HG02943 (cell line): Measurements from ENCODE around the gene SERPINB7.
"Not testable (repeated sequence)": the region's sequence is repeated elsewhere in the genome, so short reads cannot be mapped to it uniquely, and the experiment has no call there.

ENCODE experiments used
- ATAC-seq: cut with Tn5 transposase; IDR thresholded peaks from one replicate; pipeline ENCODE4 v1.9.1; 2021; ENCODE audit warnings: mild to moderate bottlenecking, low read depth, moderate library complexity; ENCODE audit not compliant: unreplicated experiment

SERPINB7 gene, protein sequence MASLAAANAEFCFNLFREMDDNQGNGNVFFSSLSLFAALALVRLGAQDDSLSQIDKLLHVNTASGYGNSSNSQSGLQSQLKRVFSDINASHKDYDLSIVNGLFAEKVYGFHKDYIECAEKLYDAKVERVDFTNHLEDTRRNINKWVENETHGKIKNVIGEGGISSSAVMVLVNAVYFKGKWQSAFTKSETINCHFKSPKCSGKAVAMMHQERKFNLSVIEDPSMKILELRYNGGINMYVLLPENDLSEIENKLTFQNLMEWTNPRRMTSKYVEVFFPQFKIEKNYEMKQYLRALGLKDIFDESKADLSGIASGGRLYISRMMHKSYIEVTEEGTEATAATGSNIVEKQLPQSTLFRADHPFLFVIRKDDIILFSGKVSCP

DNA sequence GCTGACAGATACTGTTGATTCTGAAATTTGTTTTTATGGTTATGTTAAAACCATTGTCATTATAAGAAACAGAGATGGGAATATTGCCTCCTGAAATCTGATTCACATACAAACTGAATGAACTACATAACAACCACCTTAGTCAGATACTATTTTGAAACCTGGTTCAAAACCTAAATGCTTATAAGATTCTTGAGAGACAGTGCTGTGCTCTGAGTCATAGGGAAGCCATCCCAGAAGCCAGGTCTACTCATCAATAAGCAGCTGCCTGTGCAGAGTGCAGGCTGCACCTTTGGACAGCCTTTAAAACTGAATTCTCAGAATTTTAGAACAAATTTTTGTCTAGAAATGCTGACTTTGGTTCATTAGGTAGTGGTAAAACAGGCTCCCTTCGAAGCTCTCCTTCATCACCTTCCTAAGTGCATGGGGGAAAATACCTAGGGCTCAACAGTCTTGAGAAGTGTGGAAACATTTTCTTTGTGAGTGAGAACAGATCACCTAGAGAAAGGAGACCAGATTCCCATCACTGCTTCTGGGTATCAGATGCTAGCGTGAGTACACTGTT, at the start of gene SERPINB7:
Gene SERPINB7 (plus strand): TSS at position 253 of the 565 bp plus-strand sequence. CDS start 6,955 bp downstream, outside the sequence.
- no peak for ATAC-seq

DNA sequence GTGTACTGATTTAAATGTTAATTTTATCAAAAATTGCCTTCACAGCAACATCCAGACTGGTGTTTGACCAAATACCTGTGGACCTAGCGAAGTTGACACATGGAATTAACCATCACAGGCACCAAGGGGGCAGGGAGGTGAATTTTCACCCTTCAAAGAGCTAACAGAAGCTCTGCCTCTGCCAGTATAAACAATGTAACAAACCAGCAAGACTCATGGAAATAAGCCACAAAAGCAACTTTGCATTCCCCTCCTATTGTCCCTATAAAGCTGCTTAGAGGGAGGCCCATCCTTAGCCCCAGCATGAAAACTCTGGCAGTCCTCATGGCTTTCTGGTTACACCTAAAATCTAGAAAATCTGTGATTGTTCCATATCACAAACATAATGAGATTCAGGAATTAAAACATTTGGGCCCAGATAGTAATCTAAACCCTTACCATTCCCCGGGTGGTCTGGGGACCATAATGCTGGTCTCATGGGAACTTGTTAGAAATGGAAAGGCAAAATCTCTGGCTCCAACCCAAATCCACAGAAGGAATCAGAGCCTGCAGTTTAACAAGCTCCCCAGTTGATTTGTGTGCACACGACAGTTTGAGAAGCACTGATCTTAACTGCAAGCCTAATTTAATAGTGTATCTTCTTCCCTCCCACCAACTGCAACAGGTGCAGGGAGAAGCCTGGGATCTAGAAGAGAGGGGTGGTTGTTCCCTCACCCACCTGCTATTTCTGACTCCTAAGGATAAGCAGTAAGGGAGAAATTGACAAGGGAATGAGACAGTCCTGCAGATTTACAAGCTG, 49.3 kb upstream of the SERPINB7 start:
- ATAC-seq: no peak

DNA sequence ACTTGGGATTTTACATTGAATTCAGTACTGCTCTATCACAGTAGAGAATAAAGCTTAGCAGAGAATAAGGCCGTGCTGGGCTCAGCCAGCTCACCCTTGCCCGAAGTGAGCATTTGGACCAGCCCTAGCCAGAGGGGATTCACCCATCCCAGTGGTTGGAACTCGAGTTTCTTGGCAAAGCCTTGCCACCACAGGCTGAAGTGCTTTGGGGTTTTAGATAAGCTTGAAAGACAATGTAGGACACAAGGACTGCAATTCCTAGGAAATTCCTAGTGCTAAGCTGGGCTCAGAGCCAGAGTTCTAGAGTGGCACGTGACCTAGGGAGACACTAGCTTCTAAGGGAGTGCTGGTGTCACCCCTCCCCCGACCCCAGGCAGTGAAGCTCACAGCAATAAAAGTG, 44.4 kb upstream of the SERPINB7 start:
- ATAC-seq: no peak

DNA sequence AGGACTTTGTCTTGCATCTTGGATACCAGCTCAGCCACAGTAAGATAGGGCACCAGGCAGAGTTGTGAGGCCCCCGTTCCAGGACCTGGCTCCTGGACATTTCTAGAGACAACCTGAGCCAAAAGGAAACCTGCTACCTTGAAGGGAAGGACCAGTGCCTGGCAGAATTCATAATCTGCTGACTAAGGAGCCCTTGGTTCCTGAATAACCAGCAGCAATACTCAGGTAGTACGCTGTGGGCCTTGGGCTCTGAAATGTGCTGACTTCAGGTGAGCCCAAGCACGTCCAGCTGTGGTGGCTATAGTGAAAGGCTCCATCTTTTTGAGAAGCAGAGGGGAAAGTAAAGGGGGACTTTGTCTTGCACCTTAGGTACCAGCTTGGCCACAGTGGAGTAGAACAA, 44.0 kb upstream of the SERPINB7 start:
- no peak for ATAC-seq

DNA sequence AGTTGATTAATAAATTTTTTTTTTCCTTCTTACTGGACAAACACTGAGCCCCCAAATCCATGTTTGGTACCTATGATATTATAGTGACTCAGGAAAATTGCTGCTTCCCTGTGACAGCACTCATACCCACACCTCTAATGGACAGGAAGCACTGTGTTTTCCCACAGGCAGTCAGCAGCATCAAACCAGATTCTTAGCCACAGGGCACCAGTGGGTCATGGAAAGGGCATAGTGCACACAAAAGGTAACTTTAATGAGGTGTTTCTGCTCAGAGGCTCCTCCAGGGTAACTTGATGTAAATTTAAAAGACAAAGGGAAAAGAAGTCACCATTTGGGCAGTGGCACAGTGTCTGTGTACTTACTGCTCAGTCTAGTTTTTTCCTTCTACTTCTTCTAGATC, 38.3 kb upstream of the SERPINB7 start:
- ATAC-seq: no peak

DNA sequence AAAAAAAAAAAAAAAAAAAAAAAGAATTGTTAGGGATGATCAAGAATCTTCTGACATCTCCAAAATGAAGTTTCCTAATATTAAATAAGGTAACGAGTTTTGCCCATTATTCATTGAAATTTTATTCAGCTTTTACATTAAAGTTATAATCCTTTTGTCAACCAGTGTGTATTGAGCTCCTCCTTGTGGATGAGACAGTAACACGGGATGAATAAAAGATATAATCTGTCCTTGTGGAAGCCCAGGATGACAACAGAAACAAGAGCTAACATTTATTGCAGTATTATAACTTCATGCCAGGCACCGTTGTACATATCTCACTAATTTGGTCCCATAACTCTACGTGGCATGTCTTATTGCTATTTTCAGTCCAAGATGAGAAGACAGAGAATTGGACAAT, 33.4 kb upstream of the SERPINB7 start:
- no peak for ATAC-seq

DNA sequence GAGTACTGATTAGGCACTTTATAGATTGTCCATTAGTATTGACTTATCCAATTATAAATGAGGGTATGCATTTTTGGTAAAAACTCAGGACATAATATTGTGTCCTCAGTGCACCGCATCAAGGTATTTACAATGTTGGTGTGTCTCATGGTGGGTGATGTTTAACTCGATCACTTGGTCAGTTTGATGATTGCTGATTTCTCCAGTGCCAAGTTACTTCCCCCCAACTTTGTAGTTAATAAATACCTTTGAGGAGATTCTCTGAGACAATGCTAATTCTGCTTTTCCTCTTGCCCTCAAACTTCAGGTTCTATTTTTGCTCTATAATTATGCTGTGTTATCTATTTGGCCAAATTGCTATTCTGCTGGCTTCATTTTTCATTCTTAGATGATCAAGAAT, 28.2 kb upstream of the SERPINB7 start:
- ATAC-seq: no peak

DNA sequence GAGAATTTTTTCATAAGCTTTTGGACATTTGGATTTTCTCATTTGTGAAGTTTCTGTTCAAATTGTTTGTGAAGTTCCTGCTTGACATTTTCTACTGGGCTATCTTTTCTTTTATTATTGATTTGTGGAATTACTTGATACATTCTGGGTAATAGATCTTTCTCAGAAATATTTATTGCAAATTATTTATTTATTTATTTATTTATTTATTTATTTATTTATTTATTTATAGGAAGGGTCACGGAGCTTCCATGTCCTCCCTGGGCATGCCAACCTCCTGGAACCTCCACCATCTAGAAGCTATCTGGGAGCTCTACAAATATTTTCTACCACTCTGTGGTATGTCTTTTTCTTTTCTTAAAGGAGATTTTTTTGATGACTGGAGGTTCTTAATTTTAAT, 25.7 kb upstream of the SERPINB7 start:
- no peak for ATAC-seq

DNA sequence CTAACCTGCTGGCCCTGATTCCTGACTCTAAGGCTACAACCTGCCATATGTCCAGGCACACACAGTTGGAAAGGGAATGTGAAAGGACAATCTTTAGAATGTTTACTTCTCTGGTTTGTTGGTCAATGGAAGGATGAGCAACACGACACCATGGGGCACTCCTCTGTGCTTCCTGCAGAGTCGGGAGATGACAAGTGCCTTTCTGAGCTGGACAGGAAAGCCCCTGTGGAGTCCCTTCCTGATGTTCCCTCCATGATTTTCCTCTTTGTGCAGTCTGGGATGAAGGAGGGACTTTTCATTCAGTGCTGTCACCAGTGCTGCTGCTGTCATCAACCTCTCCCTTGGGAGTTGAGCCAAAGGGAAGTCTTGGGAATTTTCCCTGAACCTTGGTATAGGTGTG, 22.6 kb upstream of the SERPINB7 start:
- no peak for ATAC-seq

DNA sequence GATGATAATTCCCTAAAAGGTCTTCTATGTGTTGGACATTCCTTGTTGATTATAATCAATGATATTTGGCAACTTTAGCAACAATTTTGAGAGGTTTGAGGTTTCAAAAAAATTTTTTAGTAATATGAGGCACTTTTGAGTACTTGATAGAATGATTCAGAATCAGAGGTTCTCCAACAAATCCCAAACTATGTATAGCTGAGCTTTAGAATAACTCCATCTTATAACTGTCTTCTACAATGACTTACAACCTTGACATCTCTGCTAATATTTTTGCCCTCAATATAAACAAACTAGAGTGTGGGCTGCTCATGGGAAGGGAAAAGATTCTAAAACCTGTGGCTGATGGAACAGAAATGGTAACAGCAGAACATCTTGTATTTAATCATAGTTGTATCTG, 21.5 kb upstream of the SERPINB7 start:
- ATAC-seq: no peak

DNA sequence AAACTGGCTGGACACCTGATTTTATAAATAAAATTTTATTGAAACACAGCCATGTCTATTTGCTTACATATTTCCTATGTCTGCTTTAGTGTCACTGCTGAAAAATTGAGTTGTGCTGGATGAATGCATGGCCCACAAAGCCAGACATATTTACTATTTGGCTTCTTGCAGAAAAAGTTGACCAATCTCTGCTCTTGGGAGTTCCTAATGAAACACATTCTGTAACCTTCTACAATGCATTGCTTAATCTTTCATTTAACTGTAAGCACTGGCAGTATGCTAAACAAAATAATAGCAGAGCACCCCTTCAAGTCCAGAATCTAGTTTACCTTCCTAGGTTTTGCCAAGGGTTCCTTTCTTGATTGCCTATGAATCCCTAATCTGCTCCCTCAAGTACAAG, 17.7 kb upstream of the SERPINB7 start:
- ATAC-seq: no peak

DNA sequence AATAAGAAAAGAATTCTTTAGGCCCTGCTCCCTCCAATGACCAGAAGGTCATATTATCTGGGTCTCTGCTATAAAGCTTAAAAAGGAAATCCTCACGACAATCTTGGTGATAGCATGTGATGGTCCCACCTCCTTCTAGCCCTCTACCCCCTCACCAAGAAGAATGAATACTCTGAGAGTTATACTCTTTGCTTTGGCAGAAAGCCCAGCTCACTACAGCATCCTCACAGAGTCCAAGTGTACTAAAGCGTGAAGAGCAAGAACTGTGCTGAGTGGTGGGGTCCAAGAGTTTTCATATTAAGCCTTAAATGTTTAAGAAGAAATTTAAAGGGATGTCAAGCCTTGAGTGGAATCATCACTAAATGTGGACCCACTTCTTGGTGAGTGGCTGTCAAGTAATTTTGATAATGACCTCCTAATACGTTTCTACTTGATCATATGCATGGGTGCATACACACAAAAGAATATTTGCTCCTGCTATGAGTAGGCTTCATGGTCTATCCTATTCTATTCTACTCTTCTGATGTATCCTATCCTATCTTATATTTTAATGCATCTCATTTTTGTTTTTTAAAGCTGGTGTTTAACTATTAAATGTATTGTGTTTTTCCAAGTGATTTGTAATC, 16.5 kb upstream of the SERPINB7 start:
- ATAC-seq: no peak

DNA sequence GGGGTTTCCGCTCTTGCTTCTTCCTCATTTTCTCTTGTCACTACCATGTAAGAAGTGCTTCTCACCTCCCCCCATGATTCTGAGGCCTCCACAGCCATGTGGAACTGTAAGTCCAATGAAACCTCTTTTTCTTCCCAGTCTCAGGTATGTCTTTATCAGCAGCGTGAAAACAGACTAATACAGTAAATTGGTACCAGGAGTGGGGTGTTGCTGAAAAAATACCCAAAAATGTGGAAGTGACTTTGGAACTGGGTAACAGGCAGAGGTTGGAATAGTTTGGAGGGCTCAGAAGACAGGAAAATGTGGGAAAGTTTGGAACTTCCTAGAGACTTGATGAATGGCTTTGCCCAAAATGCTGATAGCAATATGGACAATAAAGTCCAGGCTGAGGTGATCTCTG, 15.4 kb upstream of the SERPINB7 start:
- ATAC-seq: not testable (repeated sequence)

DNA sequence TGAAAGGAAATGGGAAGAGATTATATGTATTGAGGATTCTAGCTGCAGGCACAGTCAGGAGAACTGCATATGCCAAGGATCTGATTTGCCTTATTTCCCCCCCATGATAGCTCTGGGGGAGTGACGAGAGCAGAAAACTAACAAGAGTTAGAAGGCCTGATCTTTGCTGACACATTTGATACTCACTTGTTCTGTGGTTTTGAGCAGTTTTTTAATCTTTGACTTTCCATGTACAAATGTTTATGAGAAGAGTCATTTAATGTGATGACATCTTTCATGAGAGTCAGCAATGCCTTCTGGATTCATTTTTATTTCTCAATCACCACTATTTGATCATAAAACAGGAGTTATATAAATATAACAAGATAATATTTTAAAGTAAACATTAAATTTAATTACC, 12.7 kb upstream of the SERPINB7 start:
- ATAC-seq: no peak

DNA sequence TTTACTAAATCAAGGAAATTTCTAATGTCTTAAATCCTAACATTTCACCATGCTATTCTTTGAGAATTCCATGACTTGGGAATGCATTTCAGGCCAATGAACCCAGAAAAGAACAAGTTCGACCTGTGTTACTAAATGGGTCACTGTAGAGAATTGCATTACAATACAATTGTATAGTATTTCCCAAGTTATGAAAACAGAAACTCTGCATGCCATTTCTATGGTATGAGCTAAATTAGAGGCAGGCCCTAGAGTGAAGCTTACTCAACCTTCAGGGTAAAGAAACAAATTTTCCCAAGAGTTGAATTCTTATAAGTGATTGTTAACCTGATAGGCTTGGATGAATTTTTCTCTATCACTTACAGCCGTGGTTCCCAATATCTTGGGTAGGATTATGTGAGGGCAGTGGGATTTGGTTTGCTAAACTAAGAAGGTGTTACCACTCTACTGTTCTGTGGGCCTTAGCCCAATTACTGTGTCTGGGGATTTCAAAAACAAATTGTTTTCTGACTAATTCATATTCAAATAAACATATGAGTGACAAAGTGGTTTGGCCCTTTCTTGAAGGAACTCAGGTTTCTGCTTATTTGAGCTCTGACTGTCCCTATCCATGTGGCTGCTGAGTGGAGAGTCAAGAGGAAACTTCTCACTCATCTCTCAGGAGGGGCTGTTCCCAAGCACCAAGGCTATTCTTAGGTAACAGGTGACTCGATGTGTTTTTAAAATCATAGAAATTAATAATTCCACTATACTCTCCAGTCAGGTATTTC, 11.2 kb upstream of the SERPINB7 start:
- no peak for ATAC-seq

DNA sequence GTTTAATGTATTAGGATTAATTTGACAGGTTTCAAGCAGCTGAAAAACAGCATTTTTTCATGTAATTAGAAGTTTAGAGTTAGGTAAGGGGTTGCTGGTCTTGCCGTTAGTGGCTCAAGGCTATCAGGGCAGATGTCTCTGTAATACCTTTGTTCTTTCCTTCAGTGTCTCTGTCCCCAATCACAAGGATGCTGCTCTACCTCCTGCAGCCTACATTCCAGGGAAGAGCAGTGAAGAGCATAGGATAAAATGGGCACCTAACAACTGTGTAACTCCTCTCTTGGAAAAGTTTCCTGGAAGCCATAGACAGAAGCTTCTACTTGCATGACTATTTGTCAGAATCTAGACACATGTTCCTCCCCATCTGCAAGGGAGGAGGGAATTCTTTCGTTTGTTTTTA, 9.4 kb upstream of the SERPINB7 start:
- ATAC-seq: no peak

DNA sequence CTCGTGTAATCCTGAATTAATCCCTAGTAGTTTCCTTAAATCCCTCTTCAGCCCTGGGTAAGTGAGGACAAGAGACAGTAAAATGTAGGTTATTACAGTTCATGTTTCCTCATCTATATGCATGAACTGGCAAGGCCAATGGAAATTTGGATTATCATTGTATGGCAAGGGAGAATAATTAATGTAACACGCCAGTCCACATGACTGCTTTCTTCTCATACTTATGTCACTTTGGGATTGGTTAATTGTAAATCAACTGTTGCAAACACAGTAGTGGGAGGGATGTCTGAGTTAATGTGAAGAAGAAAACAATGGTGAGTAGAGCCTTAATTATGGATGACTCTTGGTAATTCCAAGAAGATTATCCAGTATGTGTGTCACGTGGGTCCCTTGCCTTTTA, 1.7 kb upstream of the SERPINB7 start:
- no peak for ATAC-seq

DNA sequence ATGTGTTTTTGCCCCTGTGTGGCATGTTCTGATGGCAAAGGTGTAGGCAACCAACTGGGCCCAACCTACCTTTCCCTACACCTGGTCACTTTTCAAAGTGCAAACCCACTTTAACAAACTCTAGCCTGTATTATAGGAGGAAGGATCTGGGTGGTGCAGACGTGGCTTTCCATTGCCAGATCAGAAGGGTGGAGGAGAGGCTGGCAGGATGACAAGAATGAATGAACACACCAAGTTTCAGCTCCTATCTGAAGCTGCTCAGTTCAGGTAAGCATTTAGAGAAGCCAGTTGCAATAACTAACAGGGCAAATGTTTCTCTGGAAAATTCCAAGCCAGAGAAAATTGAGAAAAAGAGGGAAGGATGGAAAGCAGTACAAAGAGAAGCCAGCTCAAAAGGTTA, 707 bp upstream of the SERPINB7 start:
- no peak for ATAC-seq

DNA sequence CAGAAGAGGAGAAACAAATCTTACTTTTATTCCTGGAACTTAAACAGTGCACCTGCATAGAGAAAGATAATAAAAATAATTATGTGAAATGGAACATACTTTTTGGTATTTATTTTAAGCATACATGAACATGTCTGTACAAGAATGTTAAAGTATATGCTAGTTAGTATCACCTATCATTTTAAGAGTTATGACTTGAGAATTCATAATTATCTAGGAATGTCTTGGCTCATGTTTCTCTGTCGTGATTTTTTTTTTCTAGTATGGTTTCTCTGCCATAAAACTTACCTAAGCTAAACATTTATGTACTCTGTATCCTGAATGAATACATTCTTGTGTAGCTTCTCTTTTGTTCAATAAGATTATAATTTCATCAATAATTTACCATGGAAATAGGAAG, 4.2 kb downstream of the SERPINB7 start:
- no peak for ATAC-seq

DNA sequence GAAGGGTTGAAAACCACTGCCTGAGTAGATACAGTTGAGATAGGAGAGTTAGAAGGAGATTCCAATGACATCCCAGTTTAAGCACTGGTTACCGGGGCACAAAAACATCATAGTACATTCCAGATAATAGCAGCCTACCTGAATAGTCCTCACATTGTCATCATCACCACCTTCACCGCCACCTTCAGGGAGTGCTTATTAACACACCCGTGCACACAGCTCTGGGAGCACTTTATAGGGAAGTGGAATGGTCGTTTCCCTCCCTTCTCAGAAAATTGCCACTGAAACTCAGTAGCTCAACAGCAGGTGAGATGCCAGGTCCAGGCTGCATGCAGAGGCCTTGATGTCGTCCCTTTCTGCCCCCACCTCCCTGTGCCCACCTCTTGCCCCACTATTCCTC, 8.2 kb downstream of the SERPINB7 start:
- no peak for ATAC-seq
